Stimulated activated CD8-positive, alpha-beta memory T cell treated with anti-CD3 and anti-CD28 coated beads, Interleukin-2, amount 100 ng/mL, for 48 hours (primary cell): ENCODE data around the gene ALDOB.

Experiments used
- DNase-seq, 2 donors: peaks; one replicate each; pipeline ENCODE4 v3.0.0-alpha.2; 2020; ENCODE audit warnings: low read depth in 2 of 2

Gene ALDOB

GRCh38 chr9:101435601-101436079 is at the start of gene ALDOB:
Gene ALDOB, minus strand, starts transcription at chr9:101435774. Its CDS starts 4,887 bp downstream, at chr9:101430887.
- DNase-seq: no peak

- no peak for DNase-seq
These were observed 48.5 kb upstream of the ALDOB start for GRCh38 chr9:101484046-101484445.

GRCh38 chr9:101481261-101481660 is 45.7 kb upstream of the ALDOB start:
- no peak for DNase-seq

- DNase-seq: no peak
These were observed 44.8 kb upstream of the ALDOB start for GRCh38 chr9:101480386-101480785.

GRCh38 chr9:101479338-101480030 is 43.9 kb upstream of the ALDOB start:
- DNase-seq: no peak

- DNase-seq: no peak
These were observed 43.3 kb upstream of the ALDOB start for GRCh38 chr9:101478906-101479305.

- DNase-seq: no peak
These were observed 42.9 kb upstream of the ALDOB start for GRCh38 chr9:101478444-101478843.

- DNase-seq: no peak
These were observed 42.2 kb upstream of the ALDOB start for GRCh38 chr9:101477736-101478135.

- DNase-seq: no peak
These were observed 41.6 kb upstream of the ALDOB start for GRCh38 chr9:101477214-101477613.

- no peak for DNase-seq
These were observed 41.1 kb upstream of the ALDOB start for GRCh38 chr9:101476576-101477208.

GRCh38 chr9:101472891-101473290 is 37.3 kb upstream of the ALDOB start:
- DNase-seq: no peak

GRCh38 chr9:101470929-101471328 is 35.4 kb upstream of the ALDOB start:
- no peak for DNase-seq

- DNase-seq: no peak
These were observed 34.4 kb upstream of the ALDOB start for GRCh38 chr9:101470021-101470420.

- DNase-seq: no peak
These were observed 33.5 kb upstream of the ALDOB start for GRCh38 chr9:101469026-101469425.

- DNase-seq: no peak
These were observed 32.5 kb upstream of the ALDOB start for GRCh38 chr9:101468116-101468515.

- DNase-seq: no peak
These were observed 32.1 kb upstream of the ALDOB start for GRCh38 chr9:101467690-101468089.

GRCh38 chr9:101466863-101467262 is 31.3 kb upstream of the ALDOB start:
- DNase-seq: no peak

- no peak for DNase-seq
These were observed 29.8 kb upstream of the ALDOB start for GRCh38 chr9:101465326-101465915.

- no peak for DNase-seq
These were observed 27.8 kb upstream of the ALDOB start for GRCh38 chr9:101463397-101463796.

- no peak for DNase-seq
These were observed 27.0 kb upstream of the ALDOB start for GRCh38 chr9:101462558-101462957.

GRCh38 chr9:101460965-101461364 is 25.4 kb upstream of the ALDOB start:
- DNase-seq: no peak

GRCh38 chr9:101458963-101459631 is 23.5 kb upstream of the ALDOB start:
- no peak for DNase-seq
